ENCODE measurements around the gene NOS1AP.

Gene NOS1AP

DNA sequence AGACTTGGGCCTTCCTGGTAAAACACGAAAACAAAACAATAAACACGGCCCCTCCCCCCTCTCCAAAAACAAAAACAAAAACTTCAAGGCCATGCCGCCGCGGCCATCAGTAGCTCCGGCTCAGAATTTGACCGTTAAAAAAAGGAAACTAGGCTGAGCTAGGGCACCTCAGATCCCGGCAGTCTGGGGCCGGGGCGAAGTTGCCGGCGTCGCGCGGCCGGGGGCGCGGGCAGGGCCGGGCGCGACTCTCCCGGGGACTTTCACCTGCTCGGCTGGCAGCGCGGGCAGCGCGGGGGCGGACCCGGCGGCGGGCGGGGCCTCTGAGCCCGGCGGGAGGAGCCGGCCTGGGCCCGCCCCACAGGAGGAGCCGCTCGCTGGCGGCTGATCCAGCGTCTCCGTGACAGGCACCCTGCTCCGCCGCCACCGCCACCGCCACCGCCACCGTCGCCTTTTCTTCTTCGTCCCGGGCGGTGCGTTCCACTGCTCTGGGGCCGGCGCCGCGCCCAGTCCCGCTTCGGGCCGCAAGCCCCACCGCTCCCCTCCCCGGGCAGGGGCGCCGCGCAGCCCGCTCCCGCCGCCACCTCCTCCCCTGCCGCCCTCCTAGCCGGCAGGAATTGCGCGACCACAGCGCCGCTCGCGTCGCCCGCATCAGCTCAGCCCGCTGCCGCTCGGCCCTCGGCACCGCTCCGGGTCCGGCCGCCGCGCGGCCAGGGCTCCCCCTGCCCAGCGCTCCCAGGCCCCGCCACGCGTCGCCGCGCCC lies at the start of gene NOS1AP:
Gene NOS1AP, plus strand, starts transcription at position 358 of the 760 bp plus-strand sequence. CDS start 487 bp downstream, outside the sequence.
- H3K4me3 Mint-ChIP-seq, result peak within 1 kb of the TSS; percentile 86
- H3K27me3 Mint-ChIP-seq, result peaks cover 52% of the 10 kb centered on the region
- peaks cover 10% of the 10 kb centered on the region for H3K4me1 Mint-ChIP-seq
- no peak within 1 kb of the TSS for H3K27ac Mint-ChIP-seq
- no peaks in the 10 kb centered on the region for H3K9me3 Mint-ChIP-seq
- peak; percentile 94 for ATAC-seq
- no peaks in the 10 kb centered on the region for H3K36me3 Mint-ChIP-seq

DNA sequence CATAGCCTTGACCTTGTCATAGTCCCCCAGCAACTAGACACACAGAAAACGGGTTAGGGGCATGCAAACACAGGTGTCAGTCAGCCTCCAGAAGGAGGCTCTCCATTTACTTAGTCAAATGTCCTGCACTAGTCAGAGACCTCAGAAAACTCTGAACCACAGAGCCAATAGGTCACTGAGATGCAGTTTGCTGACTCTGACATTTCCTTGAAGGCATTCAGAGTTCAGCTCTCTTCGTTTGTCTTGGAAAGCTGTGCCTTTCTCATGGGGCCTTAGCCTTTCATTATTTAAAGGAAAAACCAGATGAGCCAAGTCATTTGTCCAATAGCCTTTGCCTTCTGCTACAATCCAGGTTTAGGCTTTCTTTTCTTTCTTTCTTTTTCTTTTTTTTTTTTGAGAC lies 49.3 kb upstream of the NOS1AP start:
- Mint-ChIP-seq H3K27me3 (peaks cover 41% of the 10 kb centered on the region), H3K36me3 (no peaks in the 10 kb centered on the region), H3K9me3 (no peaks in the 10 kb centered on the region), H3K4me3 (no peak overlapping the region), H3K4me1 (peaks cover 15% of the 10 kb centered on the region), H3K27ac (no peak overlapping the region)
- no peak for ATAC-seq

DNA sequence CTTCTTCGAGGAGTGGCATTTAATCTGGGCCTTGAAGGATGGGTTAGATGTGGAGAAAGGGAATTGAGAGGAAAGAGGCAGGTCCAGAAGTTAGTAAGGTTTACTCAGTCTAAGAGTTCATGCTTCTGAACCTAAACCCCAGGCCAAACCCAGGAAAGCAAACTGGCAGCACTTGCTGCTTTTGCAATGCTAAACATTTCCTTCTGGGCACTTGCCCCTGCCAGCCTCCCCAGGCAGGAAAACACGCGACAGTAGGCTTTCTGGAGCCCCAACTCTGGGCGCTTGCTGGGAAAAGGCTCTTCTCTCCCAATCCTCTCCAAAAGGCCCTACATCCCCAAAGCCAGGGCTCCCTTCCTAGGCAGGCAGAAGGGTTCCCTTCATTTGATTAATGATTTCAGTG lies 48.4 kb upstream of the NOS1AP start:
- H3K27ac Mint-ChIP-seq, result no peak overlapping the region
- H3K9me3 Mint-ChIP-seq, result no peaks in the 10 kb centered on the region
- H3K36me3 Mint-ChIP-seq, result no peaks in the 10 kb centered on the region
- H3K4me1 Mint-ChIP-seq, result peaks cover 15% of the 10 kb centered on the region
- no peak overlapping the region for H3K4me3 Mint-ChIP-seq
- H3K27me3 Mint-ChIP-seq, result peaks cover 49% of the 10 kb centered on the region
- no peak for ATAC-seq

DNA sequence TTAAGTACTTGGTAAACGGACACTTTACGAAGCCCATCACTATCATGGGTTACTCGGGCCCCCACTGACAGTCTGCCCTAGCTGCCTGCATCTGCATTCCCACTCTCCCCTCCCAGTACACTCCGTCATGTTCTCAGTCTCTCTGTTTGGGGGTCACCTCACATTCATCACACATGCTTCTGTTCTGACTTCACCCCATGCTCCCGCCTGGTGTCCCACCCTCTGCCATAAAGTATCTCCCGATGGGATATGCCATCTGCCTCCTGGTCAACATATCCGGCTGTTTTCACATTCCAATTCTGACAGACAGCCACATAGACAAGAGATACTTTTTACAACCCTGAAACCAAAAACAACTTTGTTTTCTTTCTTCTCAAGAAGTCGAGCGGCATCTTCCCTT lies 46.9 kb upstream of the NOS1AP start:
- H3K4me3 Mint-ChIP-seq, result no peak overlapping the region
- peaks cover 15% of the 10 kb centered on the region for H3K4me1 Mint-ChIP-seq
- H3K9me3 Mint-ChIP-seq, result no peaks in the 10 kb centered on the region
- ATAC-seq, result no peak
- H3K27ac Mint-ChIP-seq, result no peak overlapping the region
- H3K27me3 Mint-ChIP-seq, result peaks cover 49% of the 10 kb centered on the region
- no peaks in the 10 kb centered on the region for H3K36me3 Mint-ChIP-seq

DNA sequence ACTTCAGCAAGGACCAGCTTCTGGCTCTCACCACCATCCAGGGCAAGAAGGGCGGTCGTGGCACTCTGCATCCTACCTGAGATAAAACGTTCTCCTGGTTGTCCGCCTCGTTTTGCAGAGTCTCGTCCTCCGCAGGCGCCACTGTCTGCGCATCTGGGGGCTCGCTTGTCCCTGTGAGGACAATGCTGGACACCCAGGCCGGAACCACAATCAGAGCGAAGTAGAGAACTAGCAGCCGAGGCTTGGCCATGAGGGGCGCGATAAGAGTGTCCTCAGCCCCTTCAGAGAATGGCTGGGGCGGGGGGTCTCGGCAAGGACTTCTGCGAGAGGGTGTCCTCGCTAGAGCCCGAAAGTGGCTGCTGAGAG lies 46.3 kb upstream of the NOS1AP start:
- no peaks in the 10 kb centered on the region for H3K9me3 Mint-ChIP-seq
- H3K4me1 Mint-ChIP-seq, result peaks cover 15% of the 10 kb centered on the region
- H3K4me3 Mint-ChIP-seq, result peak overlapping the region; percentile 85
- peaks cover 49% of the 10 kb centered on the region for H3K27me3 Mint-ChIP-seq
- no peaks in the 10 kb centered on the region for H3K36me3 Mint-ChIP-seq
- no peak for ATAC-seq
- H3K27ac Mint-ChIP-seq, result no peak overlapping the region

DNA sequence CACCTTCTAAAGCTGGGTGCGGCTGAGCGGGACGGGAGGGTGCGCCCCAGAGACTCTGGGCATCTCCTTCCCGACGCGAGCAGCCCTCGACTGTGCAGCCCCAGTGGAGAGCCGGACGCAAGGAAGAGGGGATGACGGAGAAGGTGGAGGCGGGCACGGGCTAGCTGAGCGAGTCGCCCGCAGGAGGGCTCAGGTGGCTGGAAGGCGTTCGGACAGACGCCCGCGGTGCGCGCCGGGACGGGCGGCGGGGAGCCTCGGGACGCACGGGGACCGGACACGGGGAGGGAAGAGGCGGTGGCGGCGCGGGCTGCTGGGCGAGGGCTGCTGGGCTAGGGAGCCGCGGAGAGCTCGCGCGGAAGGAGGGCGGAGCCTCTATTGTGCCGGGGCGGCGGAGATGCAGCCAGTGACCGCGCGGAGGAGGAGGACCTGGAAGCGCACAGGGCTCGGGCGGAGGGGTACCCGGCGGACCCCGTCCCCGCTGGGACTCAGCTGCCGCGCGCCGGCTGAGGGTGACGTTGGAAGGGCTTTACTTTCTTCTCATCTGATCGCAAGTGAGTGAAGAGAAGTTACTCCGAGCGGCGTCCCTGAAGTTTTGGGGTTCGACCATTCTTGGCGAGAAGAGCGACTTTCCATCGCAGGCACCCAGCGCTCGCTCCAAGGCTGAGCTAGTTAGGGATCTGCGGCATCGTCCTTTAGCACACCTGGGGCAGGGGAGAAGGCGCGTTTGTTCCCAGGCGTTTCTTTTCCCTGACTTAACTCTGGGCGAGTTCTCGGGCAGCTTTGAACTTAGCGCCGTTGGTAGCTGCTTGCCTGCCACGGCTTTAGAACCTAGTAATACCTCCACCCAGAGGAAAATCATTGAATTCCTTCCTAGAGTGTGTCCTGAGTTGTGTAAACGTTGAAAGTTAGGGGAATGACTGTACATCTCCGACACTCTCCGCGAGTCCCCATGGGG lies 45.7 kb upstream of the NOS1AP start, which contains the start of gene OLFML2B:
Gene OLFML2B, minus strand, starts transcription at position 323 of the 955 bp plus-strand sequence. CDS start 439 bp downstream, outside the sequence.
- Mint-ChIP-seq H3K27ac (no peak within 1 kb of the TSS), H3K36me3 (no peaks in the 10 kb centered on the region), H3K4me3 (peak within 1 kb of the TSS; percentile 85), H3K9me3 (no peaks in the 10 kb centered on the region), H3K4me1 (peaks cover 15% of the 10 kb centered on the region), H3K27me3 (peaks cover 49% of the 10 kb centered on the region)
- peak; percentile 68 for ATAC-seq

DNA sequence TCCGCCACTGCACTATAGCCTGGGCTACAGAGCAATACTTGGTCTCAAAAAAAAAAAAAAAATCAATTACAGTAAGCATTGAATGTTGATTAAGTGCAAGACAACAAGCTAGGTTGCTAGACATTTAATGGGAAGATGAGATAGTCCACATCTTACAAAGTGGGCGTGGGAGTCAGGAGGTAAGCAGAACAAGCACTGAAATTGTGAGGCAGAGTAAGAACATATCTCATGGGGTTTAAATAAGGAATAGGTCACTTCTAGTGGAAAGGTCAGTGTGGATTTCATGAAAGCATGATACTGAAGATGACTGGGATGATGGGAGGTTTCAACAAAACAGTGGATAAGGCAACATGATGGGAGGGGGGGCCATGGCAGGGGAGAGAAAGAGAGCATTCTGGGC lies 44.0 kb upstream of the NOS1AP start:
- Mint-ChIP-seq H3K36me3 (no peaks in the 10 kb centered on the region), H3K27me3 (peaks cover 57% of the 10 kb centered on the region), H3K9me3 (no peaks in the 10 kb centered on the region), H3K27ac (no peak overlapping the region), H3K4me1 (peaks cover 15% of the 10 kb centered on the region), H3K4me3 (no peak overlapping the region)
- no peak for ATAC-seq

DNA sequence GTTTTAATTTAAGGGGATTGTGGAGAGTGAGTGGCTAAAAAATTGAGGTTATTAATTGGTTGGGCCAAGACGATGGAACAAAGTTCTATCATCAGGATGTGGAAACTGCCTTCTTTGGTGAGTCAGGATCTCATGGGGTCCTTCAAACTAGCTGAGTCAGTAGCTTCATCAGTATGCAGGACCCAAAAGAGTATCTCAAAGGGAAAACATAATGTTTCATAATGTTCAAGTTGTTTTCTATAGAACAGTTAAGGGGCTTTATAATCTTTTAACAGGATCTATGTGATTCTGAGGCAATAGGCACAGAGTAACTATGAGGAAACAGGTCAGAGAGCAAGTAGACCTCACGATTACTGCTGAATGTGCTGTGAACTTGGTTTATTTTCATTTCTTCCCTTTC lies 42.6 kb upstream of the NOS1AP start:
- peaks cover 58% of the 10 kb centered on the region for H3K27me3 Mint-ChIP-seq
- ATAC-seq, result no peak
- no peak overlapping the region for H3K4me3 Mint-ChIP-seq
- H3K27ac Mint-ChIP-seq, result no peak overlapping the region
- H3K9me3 Mint-ChIP-seq, result no peaks in the 10 kb centered on the region
- peaks cover 15% of the 10 kb centered on the region for H3K4me1 Mint-ChIP-seq
- H3K36me3 Mint-ChIP-seq, result no peaks in the 10 kb centered on the region

DNA sequence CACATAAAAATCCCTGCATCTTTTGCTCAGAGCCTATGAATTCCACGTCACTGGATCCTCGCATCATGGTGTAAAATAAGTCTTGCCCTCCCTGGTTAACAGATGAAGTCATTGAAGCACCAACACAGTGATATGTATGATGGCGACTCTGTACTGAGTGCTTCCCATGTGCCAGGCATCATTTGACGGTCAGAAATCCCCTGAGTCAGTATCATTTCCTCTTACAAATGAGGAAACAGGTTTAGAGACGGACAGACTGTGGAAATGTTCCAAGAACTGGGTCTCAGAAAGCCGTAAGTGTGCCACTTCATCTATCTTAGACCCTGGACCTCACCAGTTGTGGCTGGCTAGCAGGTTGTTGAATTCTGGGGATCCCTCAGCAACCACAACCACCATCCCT lies 40.8 kb upstream of the NOS1AP start:
- H3K27me3 Mint-ChIP-seq, result peaks cover 46% of the 10 kb centered on the region

DNA sequence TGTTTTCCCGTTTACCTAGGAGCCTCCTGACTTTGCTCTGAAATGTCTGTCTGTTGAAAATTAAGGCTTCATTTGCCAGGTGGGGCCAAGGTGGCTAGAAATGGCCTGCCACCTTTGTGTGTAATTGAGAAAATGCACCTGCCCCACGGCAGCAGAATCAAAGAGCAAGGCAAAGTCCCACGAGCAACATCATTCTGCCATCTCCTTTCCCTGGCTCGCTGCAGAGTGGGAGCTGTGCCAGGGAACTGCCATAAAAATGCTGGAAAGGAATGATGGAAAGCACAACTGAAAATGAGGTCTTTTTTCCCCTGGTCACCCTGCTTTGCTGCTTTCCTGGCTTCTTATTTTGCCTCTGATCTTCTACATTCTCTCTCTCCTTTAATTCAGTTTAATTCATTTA lies 40.3 kb upstream of the NOS1AP start:
- Mint-ChIP-seq H3K4me3 (no peak overlapping the region), H3K4me1 (peaks cover 4% of the 10 kb centered on the region), H3K27me3 (peaks cover 46% of the 10 kb centered on the region), H3K36me3 (no peaks in the 10 kb centered on the region), H3K9me3 (no peaks in the 10 kb centered on the region), H3K27ac (no peak overlapping the region)
- ATAC-seq, result no peak

More for the DNA sequence above, 40.8 kb upstream of the NOS1AP start:
- Mint-ChIP-seq H3K4me3 (no peak overlapping the region), H3K9me3 (no peaks in the 10 kb centered on the region), H3K36me3 (no peaks in the 10 kb centered on the region), H3K27ac (no peak overlapping the region), H3K4me1 (peaks cover 8% of the 10 kb centered on the region)
- peak; percentile 77 for ATAC-seq

DNA sequence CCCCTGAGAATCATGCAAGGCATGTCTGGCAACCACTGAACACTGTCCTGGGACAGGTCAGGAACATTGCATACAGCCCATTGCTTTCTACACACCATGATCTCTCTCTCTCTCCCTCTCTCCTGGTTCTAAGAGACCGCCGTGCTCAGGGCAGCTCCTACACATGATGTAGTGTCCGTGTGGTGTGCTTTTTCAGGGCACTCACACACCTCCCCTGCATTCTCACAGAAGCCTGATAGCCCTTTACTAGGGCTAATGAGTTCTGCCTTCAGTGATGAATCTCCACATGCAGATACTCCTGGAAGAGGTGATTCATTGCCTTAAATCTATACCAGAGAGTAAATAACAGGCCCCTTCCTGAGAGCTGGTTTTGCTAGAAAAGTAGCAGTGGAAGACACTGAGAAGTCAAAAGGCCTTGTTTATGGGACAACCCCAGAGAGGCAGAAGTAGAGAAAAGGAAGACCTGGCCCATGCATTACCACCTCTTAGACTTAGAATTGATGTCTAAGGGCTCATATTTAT lies 38.7 kb upstream of the NOS1AP start:
- Mint-ChIP-seq H3K27me3 (peaks cover 33% of the 10 kb centered on the region), H3K4me3 (no peak overlapping the region), H3K9me3 (no peaks in the 10 kb centered on the region), H3K27ac (no peak overlapping the region), H3K4me1 (no peaks in the 10 kb centered on the region), H3K36me3 (no peaks in the 10 kb centered on the region)
- ATAC-seq, result no peak

DNA sequence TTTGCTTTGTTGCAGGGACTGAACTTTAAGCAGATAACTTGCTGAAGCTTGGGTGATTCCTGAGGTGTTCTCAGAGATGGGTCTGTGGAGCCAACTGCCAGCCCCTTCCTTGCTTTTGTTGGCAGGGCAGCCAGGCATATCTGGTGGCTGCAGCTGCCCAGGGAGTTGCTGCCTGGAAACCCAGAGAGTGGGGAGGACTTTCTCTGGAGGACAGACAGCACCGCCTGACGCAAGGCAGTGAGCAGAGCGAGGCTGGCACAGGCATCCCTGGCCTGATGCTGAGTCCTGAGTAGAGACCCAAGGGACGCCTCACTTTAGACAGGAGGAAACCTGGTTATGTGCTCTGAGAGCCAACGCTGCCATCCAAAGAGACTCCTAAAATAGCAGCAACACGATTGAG lies 36.1 kb upstream of the NOS1AP start:
- Mint-ChIP-seq H3K36me3 (no peaks in the 10 kb centered on the region), H3K27ac (no peak overlapping the region), H3K4me1 (no peaks in the 10 kb centered on the region), H3K27me3 (peaks cover 49% of the 10 kb centered on the region), H3K9me3 (no peaks in the 10 kb centered on the region), H3K4me3 (no peak overlapping the region)
- no peak for ATAC-seq

DNA sequence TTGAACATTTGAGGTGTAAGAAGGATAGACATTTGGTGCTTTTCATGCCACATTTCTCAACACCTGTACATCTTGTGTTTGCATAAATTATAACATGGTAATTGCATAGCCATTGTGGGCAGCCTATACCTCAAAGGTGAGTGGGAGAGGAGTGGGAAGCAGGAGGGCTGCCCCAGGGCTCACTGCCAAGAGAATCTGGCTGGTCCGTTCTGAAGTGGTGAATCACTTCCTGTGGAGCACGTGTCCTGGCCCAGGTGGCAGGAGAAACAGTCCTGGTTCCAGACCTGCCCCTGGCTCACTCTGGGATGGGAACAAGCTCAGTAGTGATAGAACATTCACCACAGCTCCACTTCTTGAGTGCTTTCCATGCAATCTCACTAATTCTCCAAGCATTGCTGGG lies 34.2 kb upstream of the NOS1AP start:
- Mint-ChIP-seq H3K4me3 (no peak overlapping the region), H3K36me3 (no peaks in the 10 kb centered on the region), H3K4me1 (no peaks in the 10 kb centered on the region), H3K27me3 (peaks cover 58% of the 10 kb centered on the region), H3K9me3 (no peaks in the 10 kb centered on the region), H3K27ac (no peak overlapping the region)
- no peak for ATAC-seq

DNA sequence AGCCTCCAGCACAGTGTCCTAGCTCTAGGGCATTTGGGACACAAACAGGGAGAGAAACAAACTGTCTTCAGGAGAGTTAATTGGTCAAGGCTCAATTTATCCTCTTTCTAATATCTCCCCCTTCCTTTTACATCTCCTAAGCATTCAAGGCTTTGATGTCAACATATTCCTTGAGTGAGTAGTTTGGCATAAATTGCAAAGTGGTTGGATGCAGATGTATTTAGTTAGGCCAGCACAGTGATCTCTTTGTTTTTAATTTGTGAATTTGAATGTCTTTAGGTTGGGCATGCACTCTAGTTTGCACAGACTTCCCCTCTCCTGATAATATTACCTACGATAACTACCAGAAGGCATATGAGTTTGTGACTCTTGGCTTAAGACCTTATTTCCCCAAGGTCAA lies 33.3 kb upstream of the NOS1AP start:
- ATAC-seq, result no peak
- Mint-ChIP-seq H3K27ac (no peak overlapping the region), H3K27me3 (peaks cover 58% of the 10 kb centered on the region), H3K4me1 (no peaks in the 10 kb centered on the region), H3K9me3 (no peaks in the 10 kb centered on the region), H3K4me3 (no peak overlapping the region), H3K36me3 (no peaks in the 10 kb centered on the region)

DNA sequence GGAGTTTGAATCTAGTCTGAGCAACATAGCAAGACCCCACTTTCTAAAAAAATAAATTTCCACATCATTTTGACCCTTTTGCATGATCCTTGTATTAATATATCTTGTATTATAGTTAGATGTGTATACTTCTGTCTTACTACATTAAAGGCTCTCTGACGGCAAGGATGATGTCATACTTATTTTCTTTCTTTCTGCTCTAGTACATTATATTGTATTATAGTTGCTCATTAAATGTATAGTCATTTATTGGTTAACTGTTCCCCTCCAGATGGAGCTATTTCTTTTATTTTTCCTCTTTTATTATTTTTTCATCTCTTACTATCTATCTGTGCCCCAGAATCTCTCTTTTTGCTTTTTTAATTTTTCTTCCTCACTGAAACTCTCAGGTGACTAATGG lies 30.9 kb upstream of the NOS1AP start:
- Mint-ChIP-seq H3K27ac (no peak overlapping the region), H3K9me3 (no peaks in the 10 kb centered on the region), H3K4me1 (no peaks in the 10 kb centered on the region), H3K27me3 (peaks cover 60% of the 10 kb centered on the region), H3K4me3 (no peak overlapping the region), H3K36me3 (no peaks in the 10 kb centered on the region)
- ATAC-seq, result no peak

Measured in stimulated activated memory B cell treated with anti-CD40 and anti-IgM and Interleukin-4, amounts not matched to agents 10 μg/mL and 1 μg/mL and 100 μg/mL, for 72 hours (primary cell).